ENCODE measurements around the gene DHX9.

DNA sequence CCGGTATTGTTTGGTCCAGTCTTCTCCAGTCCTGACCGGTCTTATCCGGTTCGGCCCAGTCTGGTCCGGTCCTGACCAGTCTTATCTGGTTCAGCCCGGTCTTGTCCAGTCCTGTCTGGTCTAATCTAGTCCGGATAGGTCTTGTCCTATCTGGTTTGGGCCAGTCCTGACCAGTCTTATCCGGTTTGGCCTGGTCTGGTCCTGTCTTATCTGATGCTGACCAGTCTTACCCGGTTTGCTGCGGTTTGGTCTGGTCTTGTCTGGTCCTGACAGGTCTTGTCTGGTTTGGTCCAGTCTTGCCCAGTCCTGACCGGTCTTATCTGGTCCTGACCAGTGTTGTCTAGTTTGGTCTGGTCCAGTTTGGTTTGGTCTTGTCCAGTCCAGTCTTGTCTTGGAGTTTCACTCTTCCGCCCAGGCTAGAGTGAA, 30.1 kb downstream of the DHX9 start:
- TF ChIP-seq, protein P1, sequence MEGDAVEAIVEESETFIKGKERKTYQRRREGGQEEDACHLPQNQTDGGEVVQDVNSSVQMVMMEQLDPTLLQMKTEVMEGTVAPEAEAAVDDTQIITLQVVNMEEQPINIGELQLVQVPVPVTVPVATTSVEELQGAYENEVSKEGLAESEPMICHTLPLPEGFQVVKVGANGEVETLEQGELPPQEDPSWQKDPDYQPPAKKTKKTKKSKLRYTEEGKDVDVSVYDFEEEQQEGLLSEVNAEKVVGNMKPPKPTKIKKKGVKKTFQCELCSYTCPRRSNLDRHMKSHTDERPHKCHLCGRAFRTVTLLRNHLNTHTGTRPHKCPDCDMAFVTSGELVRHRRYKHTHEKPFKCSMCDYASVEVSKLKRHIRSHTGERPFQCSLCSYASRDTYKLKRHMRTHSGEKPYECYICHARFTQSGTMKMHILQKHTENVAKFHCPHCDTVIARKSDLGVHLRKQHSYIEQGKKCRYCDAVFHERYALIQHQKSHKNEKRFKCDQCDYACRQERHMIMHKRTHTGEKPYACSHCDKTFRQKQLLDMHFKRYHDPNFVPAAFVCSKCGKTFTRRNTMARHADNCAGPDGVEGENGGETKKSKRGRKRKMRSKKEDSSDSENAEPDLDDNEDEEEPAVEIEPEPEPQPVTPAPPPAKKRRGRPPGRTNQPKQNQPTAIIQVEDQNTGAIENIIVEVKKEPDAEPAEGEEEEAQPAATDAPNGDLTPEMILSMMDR (conservative IDR thresholded peaks at IDR 0.05; ENCODE audit: low read depth in 2 of 2) = no peak
- no peak for TF ChIP-seq REST (IDR thresholded peaks at IDR 0.05; ENCODE audit: unreplicated experiment)
- TF ChIP-seq EZH2 (IDR thresholded peaks at IDR 0.05; ENCODE audit: low read depth, unreplicated experiment) = no peak
- no peak for TF ChIP-seq EZH2phosphoT487 (IDR thresholded peaks at IDR 0.05; ENCODE audit: unreplicated experiment)
- no peak for TF ChIP-seq POLR2AphosphoS5 (IDR thresholded peaks at IDR 0.05; ENCODE audit: low read depth)
- no peak for TF ChIP-seq CREB1 (CRISPR knock-in tag; IDR thresholded peaks at IDR 0.05; ENCODE audit: low read depth)
- no peak for TF ChIP-seq JUNB (IDR thresholded peaks at IDR 0.05; ENCODE audit: unreplicated experiment)
- TF ChIP-seq ZNF331 (CRISPR knock-in tag; IDR thresholded peaks at IDR 0.05; ENCODE audit: low read depth) = no peak
- no peak for TF ChIP-seq ZNF114 (CRISPR knock-in tag; IDR thresholded peaks at IDR 0.05)
- no peak for TF ChIP-seq NANOG (IDR thresholded peaks at IDR 0.05; ENCODE audit: borderline replicate concordance)
- TF ChIP-seq ETS1 (IDR thresholded peaks at IDR 0.05) = no peak
- TF ChIP-seq STAT1 (IDR thresholded peaks at IDR 0.05; ENCODE audit: unreplicated experiment) = no peak
